GM18519 (cell line): ENCODE results near the gene SETD2.

ENCODE experiments used
- ATAC-seq: cut with Tn5 transposase; IDR thresholded peaks from one replicate; pipeline ENCODE4 v1.9.1; 2021; ENCODE audit warnings: mild to moderate bottlenecking, moderate library complexity; ENCODE audit not compliant: unreplicated experiment, low FRiP score

SETD2 gene

GRCh38 chr3:46970391-46971091 is 193.4 kb downstream of the SETD2 start:
- ATAC-seq = no peak

- ATAC-seq = no peak
These were observed 195.0 kb downstream of the SETD2 start for GRCh38 chr3:46968783-46969428.

DNA sequence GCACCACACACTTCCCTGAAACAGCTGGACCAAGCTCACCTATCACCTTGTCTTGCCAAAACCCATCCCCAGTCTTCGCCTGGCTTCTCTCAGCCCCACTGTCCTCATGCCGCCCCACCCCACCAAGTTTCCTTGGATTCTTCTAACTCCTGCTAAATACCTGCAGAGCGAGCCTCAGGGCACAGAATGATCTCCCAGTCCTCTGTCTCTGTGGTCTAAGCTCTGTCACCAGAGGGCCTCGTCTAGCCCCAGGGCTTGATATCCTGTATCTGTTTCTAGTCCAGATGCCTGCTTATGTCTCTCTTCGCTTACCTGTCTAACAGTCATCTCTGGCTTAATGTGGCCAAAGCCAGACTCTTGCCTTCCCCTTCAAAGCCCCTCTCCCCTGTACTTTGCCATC is 197.1 kb downstream of the SETD2 start:
- ATAC-seq = no peak
